Central memory CD8-positive, alpha-beta T cell (primary cell): ENCODE results near the gene ZDHHC3.

Source experiments
- ATAC-seq: fragments of 150-1000 bp; cut with Tn5 transposase; replicated peaks from 2 replicates; pipeline ENCODE4 v1.10.0; 2022; ENCODE audit warnings: mild to moderate bottlenecking, moderate FRiP score, moderate number of reproducible peaks; ENCODE audit not compliant: poor library complexity, severe bottlenecking; ENCODE audit errors: extremely low read depth
- DNase-seq, 2 donors: peaks; one replicate each; pipeline ENCODE4 v3.0.0; 2021; ENCODE audit warnings: low spot score in 2 of 2
- H3K27ac Mint-ChIP-seq: one replicate; pipeline ENCODE4 v1.8.0; 2022; ENCODE audit warnings: low read depth, mild to moderate bottlenecking, moderate library complexity, mixed read lengths
- H3K27me3 Mint-ChIP-seq: one replicate; pipeline ENCODE4 v1.8.0; 2022; ENCODE audit warnings: mixed read lengths
- H3K36me3 Mint-ChIP-seq: one replicate; pipeline ENCODE4 v1.8.0; 2022; ENCODE audit warnings: mild to moderate bottlenecking, moderate library complexity, mixed read lengths; ENCODE audit not compliant: insufficient read depth
- H3K4me1 Mint-ChIP-seq: one replicate; pipeline ENCODE4 v1.8.0; 2022; ENCODE audit warnings: mixed read lengths
- H3K4me3 Mint-ChIP-seq: one replicate; pipeline ENCODE4 v1.8.0; 2022; ENCODE audit warnings: mild to moderate bottlenecking, moderate library complexity, mixed read lengths
- H3K9me3 Mint-ChIP-seq: one replicate; pipeline ENCODE4 v1.8.0; 2022; ENCODE audit warnings: mixed read lengths

The ZDHHC3 gene

GRCh38 chr3:44913868-44914468 lies 62.0 kb downstream of the ZDHHC3 start:
- Mint-ChIP-seq H3K4me3 (no peak overlapping the region), H3K36me3 (peaks cover 3% of the 10 kb centered on the region), H3K27ac (no peak overlapping the region), H3K27me3 (peaks cover 13% of the 10 kb centered on the region), H3K9me3 (no peaks in the 10 kb centered on the region), H3K4me1 (no peaks in the 10 kb centered on the region)
- DNase-seq (peak; percentile 31 to 47), ATAC-seq (peak; percentile 49)

- ATAC-seq, result no peak
- Mint-ChIP-seq H3K27me3 (peaks cover 41% of the 10 kb centered on the region), H3K27ac (no peak overlapping the region), H3K9me3 (no peaks in the 10 kb centered on the region), H3K4me3 (no peak overlapping the region), H3K36me3 (peaks cover 3% of the 10 kb centered on the region), H3K4me1 (no peaks in the 10 kb centered on the region)
- no peak for DNase-seq
Measured at GRCh38 chr3:44910693-44911092, 65.3 kb downstream of the ZDHHC3 start.

- H3K9me3 Mint-ChIP-seq, result no peaks in the 10 kb centered on the region
- peaks cover under 1% of the 10 kb centered on the region for H3K36me3 Mint-ChIP-seq
- ATAC-seq (no peak), DNase-seq (no peak)
- H3K27ac Mint-ChIP-seq, result no peak overlapping the region
- H3K27me3 Mint-ChIP-seq, result peaks cover 47% of the 10 kb centered on the region
- no peak overlapping the region for H3K4me3 Mint-ChIP-seq
- no peaks in the 10 kb centered on the region for H3K4me1 Mint-ChIP-seq
Measured at GRCh38 chr3:44909063-44909462, 66.9 kb downstream of the ZDHHC3 start.

GRCh38 chr3:44907612-44908011 lies 68.4 kb downstream of the ZDHHC3 start:
- no peaks in the 10 kb centered on the region for H3K4me1 Mint-ChIP-seq
- ATAC-seq (no peak), DNase-seq (no peak)
- H3K36me3 Mint-ChIP-seq, result no peaks in the 10 kb centered on the region
- H3K27me3 Mint-ChIP-seq, result peaks cover 53% of the 10 kb centered on the region
- H3K27ac Mint-ChIP-seq, result no peak overlapping the region
- no peak overlapping the region for H3K4me3 Mint-ChIP-seq
- H3K9me3 Mint-ChIP-seq, result no peaks in the 10 kb centered on the region

- no peak for DNase-seq
- no peak for ATAC-seq
Measured at GRCh38 chr3:44906997-44907396, 69.0 kb downstream of the ZDHHC3 start.

GRCh38 chr3:44905446-44906157 lies 70.4 kb downstream of the ZDHHC3 start:
- Mint-ChIP-seq H3K27me3 (peaks cover 68% of the 10 kb centered on the region), H3K9me3 (no peaks in the 10 kb centered on the region)

More at GRCh38 chr3:44906997-44907396, 69.0 kb downstream of the ZDHHC3 start:
- Mint-ChIP-seq H3K27ac (no peak overlapping the region), H3K36me3 (no peaks in the 10 kb centered on the region), H3K4me1 (no peaks in the 10 kb centered on the region), H3K4me3 (no peak overlapping the region), H3K27me3 (peaks cover 58% of the 10 kb centered on the region), H3K9me3 (no peaks in the 10 kb centered on the region)

GRCh38 chr3:44903751-44904150 lies 72.2 kb downstream of the ZDHHC3 start:
- peaks cover 73% of the 10 kb centered on the region for H3K27me3 Mint-ChIP-seq
- H3K27ac Mint-ChIP-seq, result no peak overlapping the region
- DNase-seq (no peak), ATAC-seq (no peak)
- no peaks in the 10 kb centered on the region for H3K4me1 Mint-ChIP-seq
- H3K36me3 Mint-ChIP-seq, result no peaks in the 10 kb centered on the region
- H3K9me3 Mint-ChIP-seq, result no peaks in the 10 kb centered on the region
- H3K4me3 Mint-ChIP-seq, result no peak overlapping the region

More at GRCh38 chr3:44905446-44906157, 70.4 kb downstream of the ZDHHC3 start:
- Mint-ChIP-seq H3K4me1 (no peaks in the 10 kb centered on the region), H3K4me3 (no peak overlapping the region), H3K36me3 (no peaks in the 10 kb centered on the region), H3K27ac (no peak overlapping the region)
- no peak for ATAC-seq
- no peak for DNase-seq

- no peak for ATAC-seq
- Mint-ChIP-seq H3K4me1 (no peaks in the 10 kb centered on the region), H3K36me3 (no peaks in the 10 kb centered on the region), H3K9me3 (no peaks in the 10 kb centered on the region), H3K27ac (no peak overlapping the region), H3K4me3 (no peak overlapping the region), H3K27me3 (peaks cover 71% of the 10 kb centered on the region)
- no peak for DNase-seq
Measured at GRCh38 chr3:44903314-44903713, 72.7 kb downstream of the ZDHHC3 start.

- Mint-ChIP-seq H3K27ac (no peak overlapping the region), H3K36me3 (no peaks in the 10 kb centered on the region)
- no peak for ATAC-seq
Measured at GRCh38 chr3:44902628-44903027, 73.3 kb downstream of the ZDHHC3 start.

GRCh38 chr3:44899683-44900367 lies 76.1 kb downstream of the ZDHHC3 start:
- Mint-ChIP-seq H3K27me3 (peaks cover 42% of the 10 kb centered on the region), H3K9me3 (no peaks in the 10 kb centered on the region), H3K27ac (no peak overlapping the region), H3K4me1 (no peaks in the 10 kb centered on the region), H3K36me3 (no peaks in the 10 kb centered on the region), H3K4me3 (no peak overlapping the region)
- no peak for DNase-seq
- no peak for ATAC-seq

More at GRCh38 chr3:44902628-44903027, 73.3 kb downstream of the ZDHHC3 start:
- H3K27me3 Mint-ChIP-seq, result peaks cover 64% of the 10 kb centered on the region
- H3K4me1 Mint-ChIP-seq, result no peaks in the 10 kb centered on the region
- H3K9me3 Mint-ChIP-seq, result no peaks in the 10 kb centered on the region
- no peak for DNase-seq
- no peak overlapping the region for H3K4me3 Mint-ChIP-seq

GRCh38 chr3:44896440-44896839 lies 79.5 kb downstream of the ZDHHC3 start:
- H3K4me3 Mint-ChIP-seq, result no peak overlapping the region
- no peaks in the 10 kb centered on the region for H3K9me3 Mint-ChIP-seq
- peaks cover 29% of the 10 kb centered on the region for H3K27me3 Mint-ChIP-seq
- H3K27ac Mint-ChIP-seq, result no peak overlapping the region
- no peaks in the 10 kb centered on the region for H3K4me1 Mint-ChIP-seq
- DNase-seq (no peak), ATAC-seq (no peak)
- no peaks in the 10 kb centered on the region for H3K36me3 Mint-ChIP-seq

- ATAC-seq (no peak), DNase-seq (no peak)
- Mint-ChIP-seq H3K27ac (no peak overlapping the region), H3K4me3 (no peak overlapping the region), H3K36me3 (no peaks in the 10 kb centered on the region), H3K27me3 (peaks cover 10% of the 10 kb centered on the region), H3K9me3 (no peaks in the 10 kb centered on the region), H3K4me1 (no peaks in the 10 kb centered on the region)
Measured at GRCh38 chr3:44894485-44894884, 81.5 kb downstream of the ZDHHC3 start.

GRCh38 chr3:44893097-44893496 lies 82.9 kb downstream of the ZDHHC3 start:
- ATAC-seq (no peak), DNase-seq (no peak)
- H3K9me3 Mint-ChIP-seq, result no peaks in the 10 kb centered on the region
- no peak overlapping the region for H3K4me3 Mint-ChIP-seq
- no peaks in the 10 kb centered on the region for H3K4me1 Mint-ChIP-seq
- no peaks in the 10 kb centered on the region for H3K27me3 Mint-ChIP-seq
- H3K36me3 Mint-ChIP-seq, result no peaks in the 10 kb centered on the region
- no peak overlapping the region for H3K27ac Mint-ChIP-seq
